Measurements from ENCODE around the gene CSF1R.

The CSF1R gene

GRCh38 chr5:150057996-150058395 lies 28.4 kb downstream of the CSF1R start:
- in situ Hi-C loops (cut with HindIII; ENCODE audit: low sequenced_read_pairs), result loop anchor here (10.0 kb wide), 1 partner anchor 217 kb away; no protein-coding TSS in a partner anchor

- in situ Hi-C loops (cut with HindIII; ENCODE audit: low sequenced_read_pairs), result loop anchor here (10.0 kb wide), 1 partner anchor 217 kb away; no protein-coding TSS in a partner anchor
Measured at GRCh38 chr5:150057511-150057910, 28.8 kb downstream of the CSF1R start.

GRCh38 chr5:150057052-150057451 lies 29.3 kb downstream of the CSF1R start:
- in situ Hi-C loops (cut with HindIII; ENCODE audit: low sequenced_read_pairs), result loop anchor here (10.0 kb wide), 1 partner anchor 218 kb away; no protein-coding TSS in a partner anchor

GRCh38 chr5:150056075-150056443 lies 30.3 kb downstream of the CSF1R start:
- in situ Hi-C loops (cut with HindIII; ENCODE audit: low sequenced_read_pairs), result loop anchor here (10.0 kb wide), 1 partner anchor 219 kb away; no protein-coding TSS in a partner anchor

- in situ Hi-C loops (cut with HindIII; ENCODE audit: low sequenced_read_pairs), result loop anchor here (10.0 kb wide), 1 partner anchor 219 kb away; no protein-coding TSS in a partner anchor
Measured at GRCh38 chr5:150055326-150056074, 30.9 kb downstream of the CSF1R start.

- in situ Hi-C loops (cut with HindIII; ENCODE audit: low sequenced_read_pairs), result loop anchor here (10.0 kb wide), 1 partner anchor 220 kb away; no protein-coding TSS in a partner anchor
Measured at GRCh38 chr5:150054569-150054968, 31.8 kb downstream of the CSF1R start.

- in situ Hi-C loops (cut with HindIII; ENCODE audit: low sequenced_read_pairs), result loop anchor here (10.0 kb wide), 1 partner anchor 221 kb away; no protein-coding TSS in a partner anchor
Measured at GRCh38 chr5:150053713-150054392, 32.5 kb downstream of the CSF1R start.

- in situ Hi-C loops (cut with HindIII; ENCODE audit: low sequenced_read_pairs), result loop anchor here (10.0 kb wide), 1 partner anchor 222 kb away; no protein-coding TSS in a partner anchor
Measured at GRCh38 chr5:150052956-150053712, 33.2 kb downstream of the CSF1R start.

- in situ Hi-C loops (cut with HindIII; ENCODE audit: low sequenced_read_pairs), result loop anchor here (10.0 kb wide), 1 partner anchor 222 kb away; no protein-coding TSS in a partner anchor
Measured at GRCh38 chr5:150052226-150052955, 34.0 kb downstream of the CSF1R start.

GRCh38 chr5:150051657-150052195 lies 34.6 kb downstream of the CSF1R start:
- in situ Hi-C loops (cut with HindIII; ENCODE audit: low sequenced_read_pairs), result loop anchor here (10.0 kb wide), 1 partner anchor 223 kb away; no protein-coding TSS in a partner anchor

GRCh38 chr5:150050172-150050811 lies 36.1 kb downstream of the CSF1R start:
- in situ Hi-C loops (cut with HindIII; ENCODE audit: low sequenced_read_pairs), result loop anchor here (10.0 kb wide), 1 partner anchor 225 kb away; no protein-coding TSS in a partner anchor

- in situ Hi-C loops (cut with HindIII; ENCODE audit: low sequenced_read_pairs), result no loop called here
Measured at GRCh38 chr5:150046031-150046430, 40.3 kb downstream of the CSF1R start.

- in situ Hi-C loops (cut with HindIII; ENCODE audit: low sequenced_read_pairs), result no loop called here
Measured at GRCh38 chr5:150045549-150045948, 40.8 kb downstream of the CSF1R start.

GRCh38 chr5:150044712-150045111 lies 41.6 kb downstream of the CSF1R start:
- in situ Hi-C loops (cut with HindIII; ENCODE audit: low sequenced_read_pairs), result no loop called here

GRCh38 chr5:150044329-150044681 lies 42.0 kb downstream of the CSF1R start:
- in situ Hi-C loops (cut with HindIII; ENCODE audit: low sequenced_read_pairs), result no loop called here

GRCh38 chr5:150043657-150044328 lies 42.6 kb downstream of the CSF1R start:
- in situ Hi-C loops (cut with HindIII; ENCODE audit: low sequenced_read_pairs), result no loop called here

- in situ Hi-C loops (cut with HindIII; ENCODE audit: low sequenced_read_pairs), result no loop called here
Measured at GRCh38 chr5:150042459-150042858, 43.9 kb downstream of the CSF1R start.

- in situ Hi-C loops (cut with HindIII; ENCODE audit: low sequenced_read_pairs), result no loop called here
Measured at GRCh38 chr5:150038547-150038946, 47.8 kb downstream of the CSF1R start.

GRCh38 chr5:150036513-150036912 lies 49.8 kb downstream of the CSF1R start:
- in situ Hi-C loops (cut with HindIII; ENCODE audit: low sequenced_read_pairs), result no loop called here

All from DLD1 (cell line).